K562 (cell line): Measurements from ENCODE around the gene DDX23. TPM values are rescaled to one million over a fixed set of nuclear protein-coding genes. Genes with fewer than 3 reads are reported as not detected.

Experiments
- CREM ChIP-seq: IDR thresholded peaks from 2 replicates; pipeline ENCODE4 v1.6.1; 2014; ENCODE audit warnings: antibody characterized with exemption, low read depth
- FIP1L1 ChIP-seq: fragments of 200-400 bp; formaldehyde crosslinking; IDR thresholded peaks from 2 replicates; pipeline ENCODE4 v1.6.1; 2018; ENCODE audit warnings: mild to moderate bottlenecking, low read depth, low read length; ENCODE audit not compliant: poor library complexity, severe bottlenecking
- FOXA3 ChIP-seq, 2 experiments: fragments of 450-650 bp in 1 of 2; sonication (generic) in 1 of 2; formaldehyde crosslinking; IDR thresholded peaks in 1 of 2; conservative IDR thresholded peaks in 1 of 2; 2 replicates each; pipeline versions ENCODE4 v1.4.0 to v1.8.0; 2020 to 2022; ENCODE audit warnings: mild to moderate bottlenecking in 2 of 2, missing genetic modification reagents in 1 of 2
- MCM5 ChIP-seq: fragments of 450-650 bp; IDR thresholded peaks from 2 replicates; pipeline ENCODE4 v1.6.1; 2016; ENCODE audit warnings: low read depth
- NFIX ChIP-seq: fragments of 250-450 bp; sonication (Bioruptor Pico); IDR thresholded peaks from 2 replicates; pipeline ENCODE4 v1.4.0; 2020; ENCODE audit warnings: low read depth, mild to moderate bottlenecking, moderate library complexity
- PRMT5 ChIP-seq: sonication (generic); formaldehyde crosslinking; IDR thresholded peaks from 2 replicates; pipeline ENCODE4 v1.5.0; 2020; ENCODE audit warnings: missing genetic modification reagents
- TOE1 ChIP-seq, 2 experiments: fragments of 450-650 bp in 1 of 2; sonication (generic) in 1 of 2; formaldehyde crosslinking in 1 of 2; IDR thresholded peaks; 2 replicates each; pipeline versions ENCODE4 v1.7.1 to v1.8.0; 2016 to 2022; ENCODE audit warnings: borderline replicate concordance in 2 of 2, mild to moderate bottlenecking in 2 of 2, antibody characterized with exemption in 1 of 2, inconsistent platforms in 1 of 2, low read depth in 1 of 2, missing genetic modification reagents in 1 of 2, moderate library complexity in 1 of 2
- ZBTB40 ChIP-seq, 2 experiments: fragments of 450-650 bp in 1 of 2; sonication (generic) in 1 of 2; formaldehyde crosslinking in 1 of 2; IDR thresholded peaks; 2 replicates each; pipeline versions ENCODE4 v1.7.1 to v1.9.0; 2016 to 2022; ENCODE audit warnings: inconsistent platforms in 1 of 2, mild to moderate bottlenecking in 1 of 2, missing genetic modification reagents in 1 of 2
- ZNF253 ChIP-seq: fragments of 250-450 bp; sonication (Bioruptor Pico); conservative IDR thresholded peaks from 2 replicates; pipeline ENCODE4 v1.6.1; 2021; ENCODE audit warnings: mild to moderate bottlenecking
- ZNF449 ChIP-seq: fragments of 250-450 bp; sonication (Bioruptor Pico); IDR thresholded peaks from 2 replicates; pipeline ENCODE4 v1.8.0; 2022; ENCODE audit warnings: moderate library complexity, mild to moderate bottlenecking, inconsistent platforms
- polyA plus RNA-seq, 8 experiments: library from polyadenylated mRNA; depleted of rRNA in 4 of 8; stranded (reverse) in 5 of 8; unstranded in 3 of 8; fragments of >200 nt; fragmentation: Nextera tagmentation in 2 of 8; fragmentation: Illumina TruSeq in 1 of 8; extraction: Ambion mirVana in 2 of 8; extraction: Trizol in 1 of 8; gene quantifications; 2 replicates each; pipeline versions ENCODE4 v1.2.1 to v1.2.3, GENCODE V29; 2011 to 2014; ENCODE audit warnings: inconsistent platforms in 1 of 8, missing spikeins in 1 of 8
- total RNA-seq, 7 experiments: library from RNA; depleted of rRNA in 6 of 7; stranded (reverse); fragments of >200 nt in 6 of 7; fragmentation: Illumina TruSeq in 2 of 7; extraction: Trizol in 2 of 7; gene quantifications; 2 replicates each; pipeline versions ENCODE4 v1.2.1 to v1.2.3, GENCODE V29; 2011 to 2021; ENCODE audit warnings: low replicate concordance in 1 of 7
- TF ChIP-seq, protein P1 (sequence below): fragments of 450-650 bp; IDR thresholded peaks from 2 replicates; pipeline ENCODE4 v1.6.1; 2017; ENCODE audit warnings: antibody characterized with exemption, mild to moderate bottlenecking

DDX23 gene
- total and polyA plus RNA-seq, 9 of the 15 experiments (the other 6 are each of a cell fraction or from before 2014, with no cell fraction given): 32.4 to 138 (median 104) TPM

DNA sequence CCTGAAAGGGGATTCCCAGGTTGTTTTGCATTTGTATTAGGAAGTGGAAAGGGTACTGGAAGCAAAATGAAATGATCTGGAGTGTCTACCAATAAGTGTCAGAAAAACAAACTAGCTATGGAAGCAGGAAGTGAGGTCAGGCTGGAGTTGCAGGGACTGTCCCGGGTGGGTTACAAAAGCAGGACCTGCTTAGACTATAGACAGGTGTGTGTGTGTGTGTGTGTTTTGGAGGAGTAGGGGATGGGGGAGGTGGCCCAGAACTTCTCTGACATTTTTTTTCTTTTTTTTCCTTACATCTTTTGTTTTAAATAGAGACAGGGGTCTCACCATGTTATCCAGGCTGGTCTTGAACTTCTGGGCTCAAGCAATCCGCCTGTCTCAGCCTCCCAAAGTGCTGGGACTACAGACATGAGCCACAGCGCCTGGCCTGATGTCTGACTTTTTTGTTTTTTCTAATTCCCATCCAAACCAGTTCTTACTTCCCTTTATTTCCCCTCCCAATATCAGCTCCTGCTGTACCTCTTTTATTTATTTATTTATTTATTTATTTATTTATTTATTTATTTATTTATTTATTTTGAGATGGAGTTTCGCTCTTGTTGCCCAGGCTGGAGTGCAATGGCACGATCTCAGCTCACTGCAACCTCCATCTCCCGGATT is 14.2 kb upstream of the DDX23 start (continued):
- TF ChIP-seq, protein P1, sequence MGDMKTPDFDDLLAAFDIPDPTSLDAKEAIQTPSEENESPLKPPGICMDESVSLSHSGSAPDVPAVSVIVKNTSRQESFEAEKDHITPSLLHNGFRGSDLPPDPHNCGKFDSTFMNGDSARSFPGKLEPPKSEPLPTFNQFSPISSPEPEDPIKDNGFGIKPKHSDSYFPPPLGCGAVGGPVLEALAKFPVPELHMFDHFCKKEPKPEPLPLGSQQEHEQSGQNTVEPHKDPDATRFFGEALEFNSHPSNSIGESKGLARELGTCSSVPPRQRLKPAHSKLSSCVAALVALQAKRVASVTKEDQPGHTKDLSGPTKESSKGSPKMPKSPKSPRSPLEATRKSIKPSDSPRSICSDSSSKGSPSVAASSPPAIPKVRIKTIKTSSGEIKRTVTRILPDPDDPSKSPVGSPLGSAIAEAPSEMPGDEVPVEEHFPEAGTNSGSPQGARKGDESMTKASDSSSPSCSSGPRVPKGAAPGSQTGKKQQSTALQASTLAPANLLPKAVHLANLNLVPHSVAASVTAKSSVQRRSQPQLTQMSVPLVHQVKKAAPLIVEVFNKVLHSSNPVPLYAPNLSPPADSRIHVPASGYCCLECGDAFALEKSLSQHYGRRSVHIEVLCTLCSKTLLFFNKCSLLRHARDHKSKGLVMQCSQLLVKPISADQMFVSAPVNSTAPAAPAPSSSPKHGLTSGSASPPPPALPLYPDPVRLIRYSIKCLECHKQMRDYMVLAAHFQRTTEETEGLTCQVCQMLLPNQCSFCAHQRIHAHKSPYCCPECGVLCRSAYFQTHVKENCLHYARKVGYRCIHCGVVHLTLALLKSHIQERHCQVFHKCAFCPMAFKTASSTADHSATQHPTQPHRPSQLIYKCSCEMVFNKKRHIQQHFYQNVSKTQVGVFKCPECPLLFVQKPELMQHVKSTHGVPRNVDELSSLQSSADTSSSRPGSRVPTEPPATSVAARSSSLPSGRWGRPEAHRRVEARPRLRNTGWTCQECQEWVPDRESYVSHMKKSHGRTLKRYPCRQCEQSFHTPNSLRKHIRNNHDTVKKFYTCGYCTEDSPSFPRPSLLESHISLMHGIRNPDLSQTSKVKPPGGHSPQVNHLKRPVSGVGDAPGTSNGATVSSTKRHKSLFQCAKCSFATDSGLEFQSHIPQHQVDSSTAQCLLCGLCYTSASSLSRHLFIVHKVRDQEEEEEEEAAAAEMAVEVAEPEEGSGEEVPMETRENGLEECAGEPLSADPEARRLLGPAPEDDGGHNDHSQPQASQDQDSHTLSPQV: no peak
- TF ChIP-seq CREM: 0 out of 2 replicates have a peak, but pooled peaks have one; percentile 26
- no peak for TF ChIP-seq MCM5
- peak; percentile 42; the same call in 1 of the 2 replicates for TF ChIP-seq ZBTB40 (IDR thresholded peaks at IDR 0.05)
- TF ChIP-seq ZBTB40 (CRISPR knock-in tag; IDR thresholded peaks at IDR 0.05): no peak
- TF ChIP-seq PRMT5 (CRISPR knock-in tag): no peak
- TF ChIP-seq FOXA3 (CRISPR knock-in tag; conservative IDR thresholded peaks at IDR 0.05 in 1 of 2, IDR thresholded peaks at IDR 0.05 in 1 of 2): no peak
- TF ChIP-seq ZNF253 (CRISPR knock-in tag): no peak
- TF ChIP-seq NFIX: no peak
- no peak for TF ChIP-seq ZNF449 (CRISPR knock-in tag)
- 0 out of 2 replicates have a peak, but pooled peaks have one; percentile 41 for TF ChIP-seq TOE1 (IDR thresholded peaks at IDR 0.05; ENCODE audit: borderline replicate concordance)
- no peak for TF ChIP-seq TOE1 (CRISPR knock-in tag; IDR thresholded peaks at IDR 0.05; ENCODE audit: borderline replicate concordance, low read depth)
- TF ChIP-seq FIP1L1: no peak
